AG09319 (cell line): Measurements from ENCODE around the gene TMEM263.

Experiments used
- DNase-seq: peaks from one replicate; pipeline ENCODE4 v3.0.0-alpha.2; 2010; ENCODE audit warnings: low read depth; ENCODE audit errors: extremely low read depth
- CTCF ChIP-seq: IDR thresholded peaks from 2 replicates; pipeline ENCODE4 v1.5.1; 2011; ENCODE audit warnings: low read depth, mild to moderate bottlenecking, inconsistent platforms, low read length, moderate library complexity

The TMEM263 gene

GRCh38 chr12:106924268-106924861, 31.3 kb upstream of the TMEM263 start:
- TF ChIP-seq CTCF, result no peak
- DNase-seq, result no peak

- DNase-seq, result no peak
- TF ChIP-seq CTCF, result no peak
These were observed 29.1 kb upstream of the TMEM263 start for GRCh38 chr12:106926657-106927056.

- no peak for TF ChIP-seq CTCF
- DNase-seq, result no peak
These were observed 21.4 kb upstream of the TMEM263 start for GRCh38 chr12:106934277-106934676.

GRCh38 chr12:106941481-106942156, 14.1 kb upstream of the TMEM263 start:
- TF ChIP-seq CTCF, result no peak
- DNase-seq, result no peak

- no peak for TF ChIP-seq CTCF
- no peak for DNase-seq
These were observed 12.9 kb upstream of the TMEM263 start for GRCh38 chr12:106942775-106943174.

- no peak for TF ChIP-seq CTCF
- DNase-seq, result no peak
These were observed 10.4 kb upstream of the TMEM263 start for GRCh38 chr12:106945261-106945851.

- no peak for DNase-seq
- no peak for TF ChIP-seq CTCF
These were observed 8.2 kb upstream of the TMEM263 start for GRCh38 chr12:106947461-106947860.
